Neural progenitor cell (in vitro differentiated cells): ENCODE results near the gene LGALS1. TPM values are rescaled to one million over a fixed set of nuclear protein-coding genes. Genes with fewer than 3 reads are reported as not detected.

Experiments used
- DNase-seq: peaks from one replicate; pipeline ENCODE4 v3.0.0-alpha.2; 2016; ENCODE audit warnings: low spot score
- H2AFZ ChIP-seq: fragments of 200-600 bp; sonication (generic); replicated peaks from 2 replicates; pipeline ENCODE4 v1.6.1; 2016; ENCODE audit warnings: antibody characterized with exemption
- H3F3A ChIP-seq: fragments of 200-600 bp; sonication (generic); 2 replicates; pipeline ENCODE4 v1.6.1; 2016; ENCODE audit warnings: antibody characterized with exemption, low read depth
- H3K27ac ChIP-seq: fragments of 200-600 bp; sonication (generic); 2 replicates; pipeline ENCODE4 v1.5.1; 2016; ENCODE audit warnings: mild to moderate bottlenecking
- H3K27me3 ChIP-seq: fragments of 200-600 bp; sonication (generic); 2 replicates; pipeline ENCODE4 v1.6.1; 2016; ENCODE audit warnings: mild to moderate bottlenecking, moderate library complexity
- H3K36me3 ChIP-seq: fragments of 200-600 bp; sonication (generic); 2 replicates; pipeline ENCODE4 v1.5.1; 2016
- H3K4me1 ChIP-seq: fragments of 200-600 bp; sonication (generic); 2 replicates; pipeline ENCODE4 v1.6.1; 2016; ENCODE audit warnings: mixed run types
- H3K4me2 ChIP-seq: fragments of 200-600 bp; sonication (generic); 2 replicates; pipeline ENCODE4 v1.6.1; 2016
- H3K4me3 ChIP-seq: fragments of 200-600 bp; sonication (generic); 2 replicates; pipeline ENCODE4 v1.5.1; 2016
- H3K79me2 ChIP-seq: fragments of 200-600 bp; sonication (generic); 2 replicates; pipeline ENCODE4 v1.6.1; 2016; ENCODE audit warnings: low read depth
- H3K9ac ChIP-seq: fragments of 200-600 bp; sonication (generic); 2 replicates; pipeline ENCODE4 v1.6.1; 2016
- H3K9me3 ChIP-seq: fragments of 200-600 bp; sonication (generic); 2 replicates; pipeline ENCODE4 v1.5.1; 2016; ENCODE audit warnings: low read depth
- H4K20me1 ChIP-seq: fragments of 200-600 bp; sonication (generic); 2 replicates; pipeline ENCODE4 v1.6.1; 2016; ENCODE audit warnings: low read depth
- H3K27ac Mint-ChIP-seq: 3 replicates; pipeline ENCODE4 v1.8.0; 2021; ENCODE audit warnings: mixed read lengths
- H3K27me3 Mint-ChIP-seq: 2 replicates; pipeline ENCODE4 v1.8.0; 2022; ENCODE audit warnings: low read depth, mild to moderate bottlenecking, inconsistent platforms, moderate library complexity, mixed read lengths; ENCODE audit not compliant: insufficient read depth
- H3K36me3 Mint-ChIP-seq: 3 replicates; pipeline ENCODE4 v1.8.0; 2021; ENCODE audit warnings: mixed read lengths
- H3K4me1 Mint-ChIP-seq: 3 replicates; pipeline ENCODE4 v1.8.0; 2021; ENCODE audit warnings: mixed read lengths
- H3K4me3 Mint-ChIP-seq: 3 replicates; pipeline ENCODE4 v1.8.0; 2021; ENCODE audit warnings: mild to moderate bottlenecking, moderate library complexity, mixed read lengths
- H3K9me3 Mint-ChIP-seq: 3 replicates; pipeline ENCODE4 v1.8.0; 2020; ENCODE audit warnings: mixed read lengths
- CTCF ChIP-seq: fragments of 200-600 bp; sonication (generic); IDR thresholded peaks from 2 replicates; pipeline ENCODE4 v1.5.1; 2017; ENCODE audit warnings: antibody characterized with exemption, mild to moderate bottlenecking
- EZH2 ChIP-seq: fragments of 200-600 bp; sonication (generic); IDR thresholded peaks from 2 replicates; pipeline ENCODE4 v1.6.1; 2017; ENCODE audit warnings: antibody characterized with exemption, mild to moderate bottlenecking, moderate library complexity
- EZH2phosphoT487 ChIP-seq: fragments of 200-600 bp; sonication (generic); IDR thresholded peaks from 2 replicates; pipeline ENCODE4 v1.6.1; 2017; ENCODE audit warnings: antibody characterized with exemption
- total RNA-seq: library from RNA; depleted of rRNA; stranded (reverse); fragments of >200 nt; gene quantifications from 2 replicates; pipeline ENCODE4 v1.2.3, GENCODE V29; 2015; ENCODE audit warnings: low replicate concordance

The LGALS1 gene
- total RNA-seq, 1 donor from 2014 or later: 14.9 TPM

GRCh38 chr22:37672920-37673455, 2.4 kb upstream of the LGALS1 start:
- H3F3A ChIP-seq: peaks cover 34% of the 10 kb centered on the region
- H3K27ac Mint-ChIP-seq: no peak overlapping the region
- H3K27me3 ChIP-seq: peaks cover 8% of the 10 kb centered on the region
- H3K36me3 ChIP-seq: no peaks in the 10 kb centered on the region
- H3K27me3 Mint-ChIP-seq: no peaks in the 10 kb centered on the region
- no peak overlapping the region for H3K27ac ChIP-seq
- H3K4me1 ChIP-seq: no peaks in the 10 kb centered on the region
- H3K9me3 Mint-ChIP-seq: no peaks in the 10 kb centered on the region
- no peaks in the 10 kb centered on the region for H3K79me2 ChIP-seq
- H3K36me3 Mint-ChIP-seq: peaks cover 2% of the 10 kb centered on the region
- H3K9me3 ChIP-seq: no peaks in the 10 kb centered on the region
- no peak for DNase-seq
- no peak overlapping the region for H3K9ac ChIP-seq
- H3K4me2 ChIP-seq: no peak overlapping the region
- H4K20me1 ChIP-seq: no peaks in the 10 kb centered on the region
- H2AFZ ChIP-seq: no peak overlapping the region
- H3K4me3 Mint-ChIP-seq: no peak overlapping the region
- TF ChIP-seq EZH2 (no peak), EZH2phosphoT487 (no peak), CTCF (no peak)
- peaks cover 20% of the 10 kb centered on the region for H3K4me1 Mint-ChIP-seq
- no peak overlapping the region for H3K4me3 ChIP-seq

DNA sequence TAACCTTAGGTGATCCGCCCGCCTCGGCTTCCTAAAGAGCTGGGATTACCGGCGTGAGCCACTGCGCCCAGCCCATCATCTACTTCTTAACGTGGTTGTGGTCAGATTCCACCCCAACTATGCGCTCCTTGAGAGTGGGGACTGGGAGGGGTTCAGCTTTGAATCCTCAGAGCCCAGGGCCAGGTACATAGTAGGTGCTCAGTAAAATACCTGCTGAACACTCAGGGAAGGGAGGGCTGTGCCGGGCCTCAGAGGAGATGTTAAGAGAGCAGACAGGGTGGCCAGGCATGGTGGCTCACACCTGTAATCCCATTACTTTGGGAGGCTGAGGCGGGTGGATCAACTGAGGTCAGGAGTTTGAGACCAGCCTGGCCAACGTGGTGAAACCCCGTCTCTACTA, 1.2 kb upstream of the LGALS1 start:
- peaks cover 8% of the 10 kb centered on the region for H3K27me3 ChIP-seq
- Mint-ChIP-seq H3K27ac (no peak overlapping the region), H3K27me3 (no peaks in the 10 kb centered on the region), H3K4me3 (no peak overlapping the region), H3K36me3 (peaks cover 2% of the 10 kb centered on the region), H3K4me1 (peaks cover 18% of the 10 kb centered on the region), H3K9me3 (no peaks in the 10 kb centered on the region)
- H3K27ac ChIP-seq: no peak overlapping the region
- H3F3A ChIP-seq: peaks cover 31% of the 10 kb centered on the region
- no peak overlapping the region for H3K9ac ChIP-seq
- no peak overlapping the region for H3K4me3 ChIP-seq
- H3K36me3 ChIP-seq: no peaks in the 10 kb centered on the region
- no peak for TF ChIP-seq EZH2
- TF ChIP-seq EZH2phosphoT487: no peak
- TF ChIP-seq CTCF: no peak
- H3K4me1 ChIP-seq: no peaks in the 10 kb centered on the region
- no peaks in the 10 kb centered on the region for H4K20me1 ChIP-seq
- H3K79me2 ChIP-seq: no peaks in the 10 kb centered on the region
- no peaks in the 10 kb centered on the region for H3K9me3 ChIP-seq
- no peak for DNase-seq
- H3K4me2 ChIP-seq: no peak overlapping the region
- H2AFZ ChIP-seq: no peak overlapping the region

DNA sequence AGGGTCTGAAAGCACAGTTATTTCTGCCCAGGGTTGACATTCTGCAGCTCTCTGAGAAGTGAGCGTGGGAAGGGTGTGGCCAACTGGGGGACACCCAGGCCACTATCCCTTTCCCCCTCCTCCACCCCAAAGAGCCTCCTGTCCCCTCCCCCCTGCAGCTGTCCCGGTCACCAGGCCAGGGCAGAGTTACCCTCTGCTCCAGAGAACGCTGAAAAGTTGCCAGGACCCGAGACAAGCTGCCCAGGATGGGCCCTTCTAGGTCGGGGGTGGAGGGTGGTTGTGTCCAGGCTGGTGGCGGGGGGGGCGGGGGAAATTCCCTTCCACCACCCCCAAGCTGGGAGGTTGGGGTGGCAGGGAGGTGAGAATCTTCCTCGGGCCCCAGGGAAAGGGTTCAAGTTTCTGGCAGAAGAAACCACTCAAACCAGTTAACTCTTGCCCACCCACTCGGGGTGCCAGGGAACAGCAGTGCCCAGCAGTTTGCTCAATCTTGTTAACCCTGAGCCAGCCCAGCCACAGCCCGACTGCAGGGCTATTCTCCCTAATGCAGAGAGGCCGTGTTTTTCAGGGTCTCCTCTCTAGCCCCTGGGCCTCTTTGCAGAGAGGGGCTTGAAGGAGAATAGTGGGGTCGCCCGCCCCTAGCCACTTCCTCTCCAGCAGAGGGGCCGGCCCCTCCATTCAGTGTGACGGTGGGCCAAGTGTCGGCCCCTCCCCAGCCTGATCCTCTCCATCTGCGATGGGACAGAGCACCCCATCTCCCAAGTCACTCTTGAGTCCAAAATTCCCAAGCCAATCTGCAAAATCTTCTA, 697 bp downstream of the LGALS1 start:
- Histone ChIP-seq H3K4me2 (peak overlapping the region; percentile 53), H3K9ac (no peak overlapping the region), H3K79me2 (no peaks in the 10 kb centered on the region), H2AFZ (no peak overlapping the region), H4K20me1 (no peaks in the 10 kb centered on the region), H3K4me3 (peak overlapping the region; percentile 46), H3K4me1 (no peaks in the 10 kb centered on the region), H3K36me3 (no peaks in the 10 kb centered on the region), H3F3A (peaks cover 31% of the 10 kb centered on the region), H3K27ac (no peak overlapping the region), H3K27me3 (peaks cover 8% of the 10 kb centered on the region), H3K9me3 (no peaks in the 10 kb centered on the region)
- Mint-ChIP-seq H3K27ac (peak overlapping the region; percentile 76), H3K36me3 (no peaks in the 10 kb centered on the region), H3K27me3 (no peaks in the 10 kb centered on the region), H3K4me1 (peaks cover 18% of the 10 kb centered on the region), H3K4me3 (peak overlapping the region; percentile 72), H3K9me3 (no peaks in the 10 kb centered on the region)
- TF ChIP-seq EZH2 (no peak), EZH2phosphoT487 (no peak), CTCF (no peak)
- DNase-seq: no peak
